IMR-90 (cell line): ENCODE results near the gene LDLRAD3. TPM values are rescaled to one million over a fixed set of nuclear protein-coding genes. Genes with fewer than 3 reads are reported as not detected.

Source experiments
- ATAC-seq: fragments of 200-7000 bp; cut with Tn5 transposase; 2 replicates; pipeline ENCODE4 v1.9.1; 2020; ENCODE audit warnings: low read depth, mild to moderate bottlenecking, moderate library complexity
- BruUV-seq: library from RNA; stranded (reverse); fragments of 400-500 nt; replicated peaks from 2 replicates; lab custom pipeline; 2021; lab: Mats Ljungman, UMichigan
- CTCF ChIA-PET: fragments of 300-600 bp; formaldehyde crosslinking; extraction: SDS; loops from one replicate; lab custom pipeline; 2021; ENCODE audit warnings: antibody characterized with exemption; lab: Yijun Ruan, JAX
- POLR2A ChIA-PET: fragments of 300-600 bp; sonication (Branson Sonifier 250); formaldehyde crosslinking; loops from one replicate; lab custom pipeline; 2022; ENCODE audit warnings: antibody characterized with exemption; ENCODE audit not compliant: unreplicated experiment; lab: Charles Lee
- DNase-seq: peaks from one replicate; pipeline ENCODE4 v3.0.0; 2013
- H2AFZ ChIP-seq: replicated peaks from 2 replicates; pipeline ENCODE3; 2013; ENCODE audit warnings: low read length, mild to moderate bottlenecking; ENCODE audit not compliant: poor library complexity
- H2AK5ac ChIP-seq: 2 replicates; pipeline ENCODE4 v1.6.1; 2013; ENCODE audit warnings: low read depth, low read length, inconsistent platforms
- H2AK9ac ChIP-seq: replicated peaks from 2 replicates; pipeline ENCODE3; 2013; ENCODE audit warnings: mild to moderate bottlenecking, low read depth, low read length, moderate library complexity; ENCODE audit not compliant: poor library complexity
- H2BK120ac ChIP-seq: 2 replicates; pipeline ENCODE4 v1.6.1; 2013; ENCODE audit warnings: low read depth, low read length, inconsistent platforms
- H2BK15ac ChIP-seq: 3 replicates; pipeline ENCODE4 v1.6.1; 2013; ENCODE audit warnings: low read depth, low read length, inconsistent platforms
- H2BK20ac ChIP-seq: 2 replicates; pipeline ENCODE4 v1.6.1; 2013; ENCODE audit warnings: low read depth, mild to moderate bottlenecking, inconsistent platforms, low read length, moderate library complexity
- H2BK5ac ChIP-seq: 2 replicates; pipeline ENCODE4 v1.6.1; 2013; ENCODE audit warnings: mild to moderate bottlenecking, low read depth, low read length, inconsistent platforms; ENCODE audit not compliant: poor library complexity, severe bottlenecking
- H3K14ac ChIP-seq: replicated peaks from 2 replicates; pipeline ENCODE4 v1.6.1; 2013; ENCODE audit warnings: low read depth, low read length, inconsistent platforms
- H3K18ac ChIP-seq: 2 replicates; pipeline ENCODE4 v1.6.1; 2013; ENCODE audit warnings: low read depth, low read length, control low read depth
- H3K23ac ChIP-seq: 2 replicates; pipeline ENCODE4 v1.6.1; 2013; ENCODE audit warnings: low read depth, low read length, inconsistent platforms
- H3K27ac ChIP-seq: 2 replicates; pipeline ENCODE4 v1.5.1; 2013; ENCODE audit warnings: mild to moderate bottlenecking, control low read depth, low read length; ENCODE audit not compliant: insufficient read depth
- H3K27me3 ChIP-seq: 2 replicates; pipeline ENCODE4 v1.6.1; 2013; ENCODE audit warnings: low read length; ENCODE audit not compliant: control insufficient read depth, insufficient read depth
- H3K36me3 ChIP-seq: 2 replicates; pipeline ENCODE4 v1.6.1; 2013; ENCODE audit warnings: low read length, mixed read lengths; ENCODE audit not compliant: control insufficient read depth, insufficient read depth
- H3K4ac ChIP-seq: 2 replicates; pipeline ENCODE4 v1.6.1; 2013; ENCODE audit warnings: low read depth, low read length, inconsistent platforms
- H3K4me1 ChIP-seq: 2 replicates; pipeline ENCODE4 v1.6.1; 2013; ENCODE audit warnings: low read length, mixed read lengths; ENCODE audit not compliant: control insufficient read depth, insufficient read depth
- H3K4me2 ChIP-seq: 2 replicates; pipeline ENCODE4 v1.6.1; 2013; ENCODE audit warnings: low read depth, mild to moderate bottlenecking, control low read depth, low read length, moderate library complexity
- H3K4me3 ChIP-seq: 2 replicates; pipeline ENCODE4 v1.5.1; 2013; ENCODE audit warnings: low read depth, mild to moderate bottlenecking, control low read depth, low read length, moderate library complexity; ENCODE audit not compliant: insufficient read depth
- H3K56ac ChIP-seq: 2 replicates; pipeline ENCODE4 v1.6.1; 2013; ENCODE audit warnings: low read length, inconsistent platforms; ENCODE audit not compliant: insufficient read depth; ENCODE audit errors: extremely low read depth
- H3K79me1 ChIP-seq, 2 experiments: 2 replicates each; pipeline ENCODE4 v1.6.1; 2013; ENCODE audit warnings: low read length in 2 of 2, inconsistent platforms in 1 of 2, low read depth in 1 of 2
- H3K9ac ChIP-seq: 2 replicates; pipeline ENCODE4 v1.6.1; 2013; ENCODE audit warnings: low read depth, low read length, control low read depth
- H3K9me1 ChIP-seq: 2 replicates; pipeline ENCODE4 v1.6.1; 2013; ENCODE audit warnings: low read length, inconsistent platforms; ENCODE audit not compliant: insufficient read depth
- H3K9me3 ChIP-seq: 2 replicates; pipeline ENCODE4 v1.6.1; 2013; ENCODE audit warnings: low read length; ENCODE audit not compliant: control insufficient read depth, insufficient read depth
- H4K20me1 ChIP-seq: 2 replicates; pipeline ENCODE4 v1.6.1; 2013; ENCODE audit warnings: low read length, inconsistent platforms; ENCODE audit not compliant: insufficient read depth
- H4K5ac ChIP-seq: 2 replicates; pipeline ENCODE4 v1.6.1; 2013; ENCODE audit warnings: mild to moderate bottlenecking, low read depth, low read length, control low read depth
- H4K8ac ChIP-seq, 2 experiments: 2 replicates each; pipeline ENCODE4 v1.6.1; 2013; ENCODE audit warnings: low read depth in 2 of 2, low read length in 2 of 2, control low read depth in 1 of 2, inconsistent platforms in 1 of 2
- H4K91ac ChIP-seq: 2 replicates; pipeline ENCODE4 v1.6.1; 2013; ENCODE audit warnings: low read depth, low read length, inconsistent platforms; ENCODE audit not compliant: insufficient read depth
- BHLHE40 ChIP-seq: fragments of 150-350 bp; IDR thresholded peaks from 2 replicates; pipeline ENCODE4 v1.6.1; 2016; ENCODE audit warnings: mild to moderate bottlenecking, low read depth, low read length
- CEBPB ChIP-seq: IDR thresholded peaks from 2 replicates; pipeline ENCODE4 v1.6.1; 2012; ENCODE audit warnings: low read depth, low read length, improper control_type of control experiment
- CHD1 ChIP-seq: IDR thresholded peaks from 2 replicates; pipeline ENCODE4 v1.6.1; 2012; ENCODE audit warnings: low read depth, low read length, improper control_type of control experiment
- FOS ChIP-seq: fragments of 150-350 bp; IDR thresholded peaks from 2 replicates; pipeline ENCODE4 v1.6.1; 2016; ENCODE audit warnings: low read depth, low read length
- MAZ ChIP-seq: IDR thresholded peaks from 2 replicates; pipeline ENCODE4 v1.6.1; 2012; ENCODE audit warnings: low read depth, mild to moderate bottlenecking, low read length, improper control_type of control experiment, moderate library complexity, borderline replicate concordance
- NFE2L2 ChIP-seq: fragments of 150-350 bp; IDR thresholded peaks from 2 replicates; pipeline ENCODE4 v1.6.1; 2016; ENCODE audit warnings: low read depth, mild to moderate bottlenecking, low read length
- POLR2A ChIP-seq: IDR thresholded peaks from 2 replicates; pipeline ENCODE4 v1.6.1; 2012; ENCODE audit warnings: mild to moderate bottlenecking, low read depth, low read length
- RAD21 ChIP-seq: IDR thresholded peaks from 2 replicates; pipeline ENCODE4 v1.6.1; 2012; ENCODE audit warnings: low read length, improper control_type of control experiment
- RCOR1 ChIP-seq: IDR thresholded peaks from 2 replicates; pipeline ENCODE4 v1.6.1; 2012; ENCODE audit warnings: mild to moderate bottlenecking, low read length, improper control_type of control experiment; ENCODE audit not compliant: insufficient replicate concordance
- RFX5 ChIP-seq: IDR thresholded peaks from 2 replicates; pipeline ENCODE4 v1.8.0; 2012; ENCODE audit warnings: low read depth, mild to moderate bottlenecking, low read length, moderate library complexity
- WGBS, 2 experiments: methylation state at CpG; one replicate each; pipeline versions ENCODE4 v1.1.5 to v1.1.7; 2013; ENCODE audit warnings: missing lambda C conversion rate in 2 of 2; ENCODE audit not compliant: insufficient read length in 1 of 2; ENCODE audit errors: extremely low coverage in 2 of 2; 5-methylcytosine and 5-hydroxymethylcytosine counted together
- dilution Hi-C: fragments of 300-500 bp; cut with HindIII; formaldehyde crosslinking; loops from one replicate; pipeline ENCODE4 v1.14.3; 2018; ENCODE audit warnings: low sequenced_read_pairs; ENCODE audit not compliant: unreplicated experiment
- in situ Hi-C: fragments of 300-500 bp; cut with MboI; formaldehyde crosslinking; loops from 3 replicates; pipeline ENCODE4 v1.14.3; 2019; ENCODE audit warnings: low sequenced_read_pairs, inconsistent platforms, mixed read lengths
- intact Hi-C: fragments of 100-400 bp; cut with micrococcal nuclease; formaldehyde crosslinking; loops from 2 replicates; pipeline ENCODE4 v1.10.0; 2022
- polyA plus RNA-seq, 3 experiments: library from polyadenylated mRNA; depleted of rRNA; stranded (reverse); fragments of >200 nt; gene quantifications; 2 replicates each; pipeline ENCODE4 v1.2.3, GENCODE V29; 2012; ENCODE audit warnings: low replicate concordance in 1 of 3
- total RNA-seq: library from RNA; depleted of rRNA; stranded (reverse); fragments of >200 nt; gene quantifications from 2 replicates; pipeline ENCODE4 v1.2.3, GENCODE V29; 2012
- TF ChIP-seq, protein P1 (sequence below): conservative IDR thresholded peaks from 2 replicates; pipeline ENCODE4 v1.5.1; 2012; ENCODE audit warnings: mild to moderate bottlenecking, low read depth, low read length, improper control_type of control experiment
- TF ChIP-seq, protein P2 (sequence below): fragments of 150-350 bp; IDR thresholded peaks from 2 replicates; pipeline ENCODE4 v1.6.1; 2017; ENCODE audit warnings: mild to moderate bottlenecking, antibody characterized with exemption, low read length, low read depth

The LDLRAD3 gene
- total and polyA plus RNA-seq, 2 of the 4 experiments (the other 2 are of a cell fraction): 2.7 to 6.4 TPM

DNA sequence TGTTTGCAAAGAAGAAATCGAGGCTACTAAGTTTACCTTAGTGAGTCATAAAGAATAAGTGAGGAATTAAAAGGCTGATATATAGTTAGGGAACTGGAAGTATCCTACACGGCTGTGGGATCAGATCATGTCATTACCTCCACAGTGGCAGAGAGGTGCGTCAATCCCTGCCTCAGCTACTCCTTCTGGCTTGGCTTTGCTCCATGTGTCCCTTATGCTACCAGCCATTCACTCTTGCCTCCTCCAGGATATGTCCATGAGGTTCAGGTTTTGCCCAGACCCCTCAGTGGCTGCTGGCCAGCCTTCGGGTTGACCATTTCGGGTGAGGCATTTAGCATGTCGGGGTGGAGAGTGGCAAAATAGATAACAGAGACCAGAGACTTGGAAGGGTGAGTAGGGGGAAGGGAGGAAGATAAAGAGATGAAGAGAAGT lies 153.4 kb downstream of the LDLRAD3 start:
- Histone ChIP-seq H2AFZ (no peak overlapping the region), H2BK15ac (no peak overlapping the region), H2AK9ac (no peak overlapping the region), H3K14ac (no peak overlapping the region), H3K9me3 (peaks cover 3% of the 10 kb centered on the region; the same call in 1 of the 2 replicates), H3K9me1 (peaks cover 4% of the 10 kb centered on the region; the same call in 1 of the 2 replicates), H3K4ac (no peak overlapping the region), H3K27me3 (no peaks in the 10 kb centered on the region), H3K4me1 (peaks cover 10% of the 10 kb centered on the region), H2BK20ac (no peak overlapping the region), H3K4me2 (no peak overlapping the region), H3K79me1 (peaks cover 0 to 4% of the 10 kb centered on the region in 2 experiments; a peak in 1 of 4 replicates), H4K5ac (no peak overlapping the region), H3K9ac (no peak overlapping the region), H3K36me3 (peaks cover 1% of the 10 kb centered on the region; the same call in 1 of the 2 replicates), H3K18ac (no peak overlapping the region), H3K23ac (no peak overlapping the region; the same call in 1 of the 2 replicates), H4K91ac (no peak overlapping the region), H2BK5ac (no peak overlapping the region), H2BK120ac (no peak overlapping the region), H4K8ac (no peak overlapping the region), H3K27ac (no peak overlapping the region), H4K20me1 (no peaks in the 10 kb centered on the region), H2AK5ac (peak overlapping the region; percentile 61; the same call in 1 of the 2 replicates), H3K4me3 (no peak overlapping the region), H3K56ac (no peak overlapping the region)
- BruUV-seq: no TSS peak
- intact Hi-C loops (no loop called here), dilution Hi-C loops (no loop called here), in situ Hi-C loops (no loop called here)
- DNase-seq (no peak), ATAC-seq (no peak)
- TF ChIP-seq NFE2L2 (no peak), FOS (no peak), RCOR1 (no peak), RFX5 (no peak), CHD1 (no peak), CEBPB (no peak), RAD21 (no peak), POLR2A (no peak), BHLHE40 (no peak), MAZ (no peak)
- TF ChIP-seq, protein P1, sequence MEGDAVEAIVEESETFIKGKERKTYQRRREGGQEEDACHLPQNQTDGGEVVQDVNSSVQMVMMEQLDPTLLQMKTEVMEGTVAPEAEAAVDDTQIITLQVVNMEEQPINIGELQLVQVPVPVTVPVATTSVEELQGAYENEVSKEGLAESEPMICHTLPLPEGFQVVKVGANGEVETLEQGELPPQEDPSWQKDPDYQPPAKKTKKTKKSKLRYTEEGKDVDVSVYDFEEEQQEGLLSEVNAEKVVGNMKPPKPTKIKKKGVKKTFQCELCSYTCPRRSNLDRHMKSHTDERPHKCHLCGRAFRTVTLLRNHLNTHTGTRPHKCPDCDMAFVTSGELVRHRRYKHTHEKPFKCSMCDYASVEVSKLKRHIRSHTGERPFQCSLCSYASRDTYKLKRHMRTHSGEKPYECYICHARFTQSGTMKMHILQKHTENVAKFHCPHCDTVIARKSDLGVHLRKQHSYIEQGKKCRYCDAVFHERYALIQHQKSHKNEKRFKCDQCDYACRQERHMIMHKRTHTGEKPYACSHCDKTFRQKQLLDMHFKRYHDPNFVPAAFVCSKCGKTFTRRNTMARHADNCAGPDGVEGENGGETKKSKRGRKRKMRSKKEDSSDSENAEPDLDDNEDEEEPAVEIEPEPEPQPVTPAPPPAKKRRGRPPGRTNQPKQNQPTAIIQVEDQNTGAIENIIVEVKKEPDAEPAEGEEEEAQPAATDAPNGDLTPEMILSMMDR: no peak
- TF ChIP-seq, protein P2, sequence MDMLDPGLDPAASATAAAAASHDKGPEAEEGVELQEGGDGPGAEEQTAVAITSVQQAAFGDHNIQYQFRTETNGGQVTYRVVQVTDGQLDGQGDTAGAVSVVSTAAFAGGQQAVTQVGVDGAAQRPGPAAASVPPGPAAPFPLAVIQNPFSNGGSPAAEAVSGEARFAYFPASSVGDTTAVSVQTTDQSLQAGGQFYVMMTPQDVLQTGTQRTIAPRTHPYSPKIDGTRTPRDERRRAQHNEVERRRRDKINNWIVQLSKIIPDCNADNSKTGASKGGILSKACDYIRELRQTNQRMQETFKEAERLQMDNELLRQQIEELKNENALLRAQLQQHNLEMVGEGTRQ: no peak
- ChIA-PET POLR2A (no interaction called here), CTCF (interaction anchor here (1.0 kb wide), 1 partner anchor 35 kb away, joined by 3 read pairs; no protein-coding TSS in a partner anchor)
- WGBS, 2 experiments: no CpG with 5 or more reads among the region's 6 CpGs
